ENCODE measurements around the gene TLL1.

- no peak for TF ChIP-seq EZH2phosphoT487 (IDR thresholded peaks at IDR 0.05; ENCODE audit: borderline replicate concordance, low read depth, low read length)
- TF ChIP-seq, protein P1, sequence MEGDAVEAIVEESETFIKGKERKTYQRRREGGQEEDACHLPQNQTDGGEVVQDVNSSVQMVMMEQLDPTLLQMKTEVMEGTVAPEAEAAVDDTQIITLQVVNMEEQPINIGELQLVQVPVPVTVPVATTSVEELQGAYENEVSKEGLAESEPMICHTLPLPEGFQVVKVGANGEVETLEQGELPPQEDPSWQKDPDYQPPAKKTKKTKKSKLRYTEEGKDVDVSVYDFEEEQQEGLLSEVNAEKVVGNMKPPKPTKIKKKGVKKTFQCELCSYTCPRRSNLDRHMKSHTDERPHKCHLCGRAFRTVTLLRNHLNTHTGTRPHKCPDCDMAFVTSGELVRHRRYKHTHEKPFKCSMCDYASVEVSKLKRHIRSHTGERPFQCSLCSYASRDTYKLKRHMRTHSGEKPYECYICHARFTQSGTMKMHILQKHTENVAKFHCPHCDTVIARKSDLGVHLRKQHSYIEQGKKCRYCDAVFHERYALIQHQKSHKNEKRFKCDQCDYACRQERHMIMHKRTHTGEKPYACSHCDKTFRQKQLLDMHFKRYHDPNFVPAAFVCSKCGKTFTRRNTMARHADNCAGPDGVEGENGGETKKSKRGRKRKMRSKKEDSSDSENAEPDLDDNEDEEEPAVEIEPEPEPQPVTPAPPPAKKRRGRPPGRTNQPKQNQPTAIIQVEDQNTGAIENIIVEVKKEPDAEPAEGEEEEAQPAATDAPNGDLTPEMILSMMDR (conservative IDR thresholded peaks at IDR 0.05; ENCODE audit: low read length): no peak
Observed at GRCh38 chr4:166067915-166068314, 194.9 kb downstream of the TLL1 start.
